Measurements from ENCODE around the gene LHB.
"Not testable (repeated sequence)": the region's sequence is repeated elsewhere in the genome, so short reads cannot be mapped to it uniquely, and the experiment has no call there.

The LHB gene

DNA sequence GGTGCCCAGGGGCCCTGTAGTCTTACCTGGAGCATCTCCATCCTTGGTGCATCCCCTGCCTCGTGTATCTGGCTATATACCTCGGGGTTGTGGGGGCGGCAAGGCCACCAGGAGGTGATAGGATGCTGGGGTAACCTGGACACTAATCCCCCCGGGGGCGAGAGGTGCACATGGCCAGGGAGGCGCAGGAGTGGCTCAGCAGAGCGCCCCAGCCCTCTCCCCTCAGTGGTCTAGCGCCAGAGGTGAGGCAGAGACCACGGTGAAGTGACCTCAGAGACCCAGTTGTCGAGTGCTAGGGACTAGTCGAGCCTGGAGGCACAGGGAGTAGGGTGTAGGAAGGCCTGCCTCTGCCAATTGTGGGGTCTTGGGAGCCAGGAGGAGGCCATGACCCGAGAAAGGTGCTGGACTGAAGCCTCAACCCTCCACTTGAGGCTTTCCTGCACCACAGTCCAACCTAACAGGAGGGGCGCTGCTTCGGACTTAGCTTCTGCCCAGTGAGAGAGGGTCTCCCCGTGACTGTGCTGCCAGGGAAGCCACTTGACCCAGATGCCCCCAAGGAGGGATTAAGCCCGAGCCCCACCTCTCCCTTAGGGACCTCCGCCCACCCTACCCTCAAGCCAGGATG lies at the start of gene LHB:
Gene LHB, minus strand, starts transcription at position 51 of the 625 bp plus-strand sequence. Its CDS starts 10 bp downstream, at position 41.
- no peak for DNase-seq (ENCODE audit: low read depth)

DNA sequence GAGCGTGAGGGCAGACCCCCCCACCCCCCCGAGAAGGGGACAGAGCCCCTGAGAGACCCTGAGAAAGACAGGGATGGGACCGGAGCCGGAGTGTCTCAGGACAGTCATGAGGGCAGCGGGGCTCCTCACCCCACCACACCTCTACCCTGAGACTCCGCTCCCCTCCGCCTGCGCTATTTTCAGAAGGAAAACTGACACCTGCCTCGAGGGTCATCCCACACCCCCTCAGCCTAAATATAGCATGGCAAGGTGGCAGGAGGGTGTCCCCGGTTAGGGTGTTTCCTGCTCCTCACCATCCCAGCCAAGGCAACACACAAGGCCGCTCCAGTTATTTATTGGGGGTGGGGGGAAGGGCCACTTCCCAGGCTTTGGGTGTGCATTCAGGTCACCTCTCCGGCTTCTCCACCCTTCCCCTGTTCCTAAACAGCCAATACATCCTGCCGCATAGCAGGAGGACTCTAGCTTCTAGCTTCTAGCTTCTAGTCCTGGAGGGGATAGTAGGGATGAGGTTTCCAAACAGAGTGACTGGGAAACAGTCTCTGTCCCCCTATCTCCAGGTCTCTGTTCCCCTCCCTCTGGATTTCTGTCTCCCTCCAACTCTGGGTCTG lies 49.1 kb upstream of the LHB start:
- DNase-seq (ENCODE audit: low read depth) = no peak

DNA sequence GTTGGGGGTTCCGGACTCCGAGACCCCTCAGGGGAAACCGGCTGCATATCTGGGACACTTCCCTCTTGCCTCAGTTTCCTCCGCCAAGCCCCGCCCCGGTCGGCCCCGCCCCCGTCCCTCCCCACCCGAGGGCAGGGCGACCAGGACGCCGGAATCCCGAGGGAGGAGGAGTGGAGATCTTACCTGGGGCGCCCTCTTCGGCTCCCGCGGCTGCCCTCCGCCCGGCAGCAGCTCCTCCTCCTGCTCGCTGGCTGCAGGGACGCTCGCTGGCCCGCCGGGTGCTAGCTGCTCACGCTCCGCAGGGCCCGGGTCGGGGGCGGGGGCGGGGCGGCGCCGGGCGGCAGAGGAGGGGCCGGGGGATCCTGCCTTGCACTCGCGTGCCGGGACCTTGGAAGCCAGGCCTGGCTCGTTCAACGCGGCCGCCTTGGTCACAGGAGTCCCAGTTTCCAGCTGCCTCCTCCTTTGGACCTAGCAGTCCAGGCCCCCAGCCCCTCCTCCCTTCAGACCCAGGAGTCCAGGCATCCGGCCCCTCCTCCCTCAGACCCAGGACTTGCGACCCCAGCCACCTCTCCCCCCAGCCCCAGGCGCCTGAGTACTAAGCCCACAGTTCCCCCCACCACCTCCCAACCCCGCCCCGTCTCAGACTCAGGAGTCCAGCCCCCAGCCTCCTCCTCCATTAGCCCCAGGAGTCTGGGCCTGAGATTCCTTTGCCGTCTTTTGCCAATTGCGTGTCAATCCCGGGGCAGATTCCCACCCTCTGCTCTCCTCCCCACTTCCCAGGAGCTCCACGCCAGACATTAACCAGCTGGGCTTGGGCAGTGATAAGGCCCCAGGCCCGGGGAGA lies 48.1 kb upstream of the LHB start, which contains the start of gene NTF4:
Gene NTF4, minus strand, starts transcription at position 51 of the 844 bp plus-strand sequence. CDS start 2,821 bp downstream, outside the sequence.
- DNase-seq (ENCODE audit: low read depth) = no peak

DNA sequence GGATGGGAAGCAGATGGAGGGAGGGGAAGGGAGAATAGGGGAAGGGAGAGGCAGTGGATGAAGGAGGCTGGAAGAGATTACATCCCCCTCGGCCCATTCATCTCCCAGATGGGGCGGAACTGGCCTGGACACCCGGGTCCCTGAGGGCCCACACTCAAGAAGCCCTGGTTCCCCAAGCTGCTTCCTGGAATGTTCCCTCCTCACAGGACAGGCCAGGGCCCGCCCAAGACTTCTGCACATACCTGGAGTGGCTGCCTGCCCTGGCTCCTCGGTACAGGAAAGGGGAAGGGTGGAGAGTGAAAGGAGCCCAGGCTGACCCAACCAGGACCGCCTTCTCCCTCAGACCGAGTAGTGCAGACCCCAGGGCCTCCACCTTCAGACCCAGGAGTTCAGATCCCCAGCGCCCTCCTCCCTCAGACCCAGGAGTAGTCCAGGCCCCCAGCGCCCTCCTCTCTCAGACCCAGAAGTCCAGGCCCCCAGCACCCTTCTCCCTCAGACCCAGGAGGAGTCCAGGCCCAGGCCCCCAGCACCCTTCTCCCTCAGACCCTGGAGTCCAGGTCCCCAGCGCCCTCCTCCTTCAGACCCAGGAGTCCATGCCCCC lies 47.2 kb upstream of the LHB start:
- no peak for DNase-seq (ENCODE audit: low read depth)

DNA sequence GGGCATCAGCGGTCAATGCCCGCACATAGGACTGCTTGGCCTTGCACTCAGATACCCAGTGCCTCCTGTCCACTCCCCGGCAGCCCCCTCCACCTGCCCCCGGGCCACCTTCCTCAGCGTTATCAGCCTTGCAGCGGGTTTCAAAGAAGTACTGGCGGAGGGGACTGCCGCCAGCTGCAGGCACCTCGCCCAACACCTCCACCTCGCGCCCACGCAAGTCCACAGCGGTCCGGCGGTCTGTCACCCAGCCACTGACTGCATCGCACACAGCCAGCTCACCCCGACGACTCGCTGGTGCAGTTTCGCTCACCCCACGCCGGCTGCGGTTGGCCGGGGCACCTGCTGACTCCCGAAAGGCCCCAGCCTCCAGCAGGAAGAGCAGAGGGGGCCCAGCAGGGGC lies 44.6 kb upstream of the LHB start:
- DNase-seq (ENCODE audit: low read depth) = no peak

DNA sequence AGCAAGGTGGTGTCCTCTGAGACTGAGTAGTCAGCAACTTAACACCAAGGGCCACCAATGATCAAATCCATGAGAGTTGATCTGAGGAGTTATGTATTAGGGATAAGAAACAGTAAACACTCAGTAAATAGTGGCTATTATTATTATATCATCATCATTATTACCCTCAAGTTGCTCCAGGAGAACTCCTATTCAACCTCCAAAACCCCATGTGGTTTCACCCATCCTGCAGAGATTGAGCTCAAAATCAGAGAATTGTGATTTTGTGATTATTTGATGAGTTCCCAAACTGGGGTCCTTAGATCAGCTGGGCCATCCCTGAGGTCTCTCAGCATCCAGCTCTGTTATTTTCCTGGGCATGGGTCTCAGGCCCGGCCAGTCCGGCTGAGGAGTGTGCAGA lies 44.1 kb upstream of the LHB start:
- DNase-seq (ENCODE audit: low read depth) = no peak

DNA sequence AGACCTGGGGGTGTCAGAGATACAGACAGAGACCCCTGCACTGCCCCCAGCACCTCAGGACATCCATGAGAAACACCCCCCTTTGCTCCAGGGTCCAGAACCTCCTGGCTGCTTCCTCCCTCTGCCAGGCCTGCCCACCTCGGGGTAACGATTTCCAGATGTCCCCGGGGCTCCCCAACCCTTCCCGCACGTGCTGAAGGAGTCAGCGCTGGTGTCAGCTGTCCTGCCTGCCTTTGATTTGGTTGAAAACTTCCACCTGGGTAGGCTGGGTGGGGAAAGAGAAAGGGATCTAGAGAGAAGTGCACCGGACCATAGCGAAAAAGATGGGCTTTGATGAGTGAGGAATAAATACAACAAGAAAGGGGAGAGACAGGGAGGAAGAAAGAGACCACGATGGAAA lies 42.2 kb upstream of the LHB start:
- DNase-seq (ENCODE audit: low read depth) = no peak

DNA sequence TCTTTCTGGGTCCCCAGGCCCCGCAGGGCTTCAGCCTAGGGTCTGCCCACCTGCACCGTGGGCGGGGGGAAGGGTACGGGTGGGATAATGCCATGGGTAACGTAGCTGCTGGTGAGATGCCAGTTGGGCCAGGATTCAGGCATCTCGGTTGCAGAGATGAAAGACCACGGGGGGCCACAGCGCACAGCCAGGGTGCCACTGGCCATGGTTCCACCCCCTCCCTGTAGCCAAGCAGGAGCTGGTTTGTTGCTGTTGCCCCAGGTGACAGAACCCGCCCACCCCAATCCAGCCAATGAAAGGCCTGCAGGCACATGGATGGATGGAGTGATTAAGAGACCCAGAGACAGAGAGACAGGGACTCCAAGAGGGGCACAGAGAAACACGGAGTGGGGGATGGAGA lies 41.7 kb upstream of the LHB start:
- DNase-seq (ENCODE audit: low read depth) = no peak

DNA sequence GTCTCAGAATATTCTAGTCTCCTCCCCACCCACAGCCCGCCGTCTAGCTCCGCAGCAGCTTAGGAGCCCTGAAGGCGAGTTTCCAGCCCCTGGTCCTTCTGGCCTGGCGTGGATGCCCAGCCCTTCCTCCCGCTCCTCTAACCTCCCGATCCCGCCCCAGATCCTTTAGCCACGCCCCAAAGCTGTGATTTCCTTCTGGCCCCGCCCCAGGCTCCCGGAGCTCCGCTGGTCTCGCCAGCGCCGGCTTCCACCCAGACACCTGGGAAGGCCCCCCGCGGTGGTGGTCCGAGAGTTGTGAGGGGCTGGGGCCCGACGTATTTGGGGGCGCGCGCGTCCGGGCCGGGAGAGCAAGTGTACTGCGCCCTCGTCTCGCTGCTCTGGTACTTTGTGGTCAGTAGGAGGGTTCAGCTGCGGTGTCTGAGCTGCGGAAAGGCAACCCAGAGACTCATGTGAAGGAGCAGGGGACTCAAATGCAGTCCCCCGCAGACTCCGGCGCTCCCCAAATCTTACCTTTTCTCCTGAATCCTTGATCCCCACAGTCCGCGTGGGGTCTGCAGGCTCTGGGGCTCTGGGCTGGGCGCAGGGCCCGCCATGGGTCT lies 40.8 kb upstream of the LHB start, which contains the start of gene CGB7:
Gene CGB7, minus strand, starts transcription at position 114 of the 599 bp plus-strand sequence. CDS start 2,374 bp downstream, outside the sequence.
- no peak for DNase-seq (ENCODE audit: low read depth)

DNA sequence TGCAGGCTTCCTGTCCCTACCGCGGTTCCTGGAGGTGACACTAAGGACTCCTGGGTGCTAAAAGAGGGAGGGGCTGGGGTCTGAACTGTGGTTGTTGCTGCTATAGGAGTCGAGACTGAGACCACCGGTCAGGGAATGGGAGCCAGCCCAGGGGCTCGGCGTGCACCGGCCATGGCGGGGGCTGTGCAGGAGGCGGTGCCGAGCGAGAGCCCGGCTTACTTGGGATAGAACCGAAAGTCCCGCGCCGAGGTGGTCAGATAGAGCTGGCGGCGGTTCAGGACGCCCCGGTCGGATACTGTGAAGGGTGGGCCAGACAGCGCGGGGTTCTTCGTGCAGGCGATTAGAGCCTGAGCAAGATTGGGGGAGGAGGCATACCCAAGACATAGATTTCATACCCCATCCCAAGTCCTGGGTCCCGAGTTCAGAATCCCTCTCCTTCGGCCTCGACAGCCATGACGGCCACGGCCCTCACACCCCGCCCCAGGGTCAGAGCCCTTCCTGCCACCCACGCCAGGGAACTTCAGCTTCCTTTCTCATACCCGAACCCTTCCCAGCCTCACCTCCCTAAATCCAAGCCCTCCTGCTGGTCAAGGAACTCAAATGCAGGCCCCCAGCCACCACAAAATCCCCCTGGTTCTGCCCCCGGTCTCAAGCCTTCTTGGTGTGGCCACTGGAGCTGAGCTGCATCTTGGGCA lies 40.2 kb upstream of the LHB start:
- DNase-seq (ENCODE audit: low read depth) = not testable (repeated sequence)

DNA sequence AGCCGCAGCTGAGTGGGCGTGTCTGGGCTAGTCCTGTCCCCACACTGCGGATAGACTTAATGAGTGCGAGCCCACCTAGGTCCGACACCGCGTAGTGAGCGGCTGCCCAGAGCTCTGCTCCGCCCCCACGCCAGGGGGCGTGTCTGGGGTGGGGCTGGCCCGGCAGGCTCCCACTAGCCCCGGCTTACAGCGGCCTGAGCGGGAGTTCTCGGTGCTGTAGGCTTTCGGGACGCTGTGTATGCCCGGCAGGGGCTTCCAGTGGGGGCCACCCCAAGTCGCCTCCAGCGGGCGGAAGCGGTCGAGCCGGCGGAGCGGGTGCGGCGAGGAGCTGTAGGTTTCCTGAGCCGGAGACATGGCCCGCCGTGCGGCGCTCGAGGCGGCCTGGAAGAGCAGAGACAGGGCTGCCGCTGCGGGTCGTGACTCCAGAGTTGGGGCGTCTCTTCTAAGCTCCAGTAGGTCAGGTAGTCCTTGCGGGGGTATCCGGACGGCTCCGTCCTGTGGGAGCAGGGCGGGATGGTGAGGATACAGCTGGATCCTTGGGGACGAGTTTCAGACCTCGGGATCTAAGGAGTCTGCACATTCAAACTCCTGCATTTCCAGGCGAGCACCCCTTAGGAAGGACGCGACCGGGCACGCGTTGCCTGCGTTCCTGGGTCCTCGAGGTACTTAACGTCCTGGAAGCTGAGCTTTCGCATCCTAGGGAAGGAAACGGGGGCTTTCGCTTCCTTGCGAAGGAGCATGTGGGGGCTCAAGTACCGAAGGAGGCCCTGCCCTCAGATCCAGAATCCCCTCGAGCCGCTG lies 39.4 kb upstream of the LHB start:
- no peak for DNase-seq (ENCODE audit: low read depth)

DNA sequence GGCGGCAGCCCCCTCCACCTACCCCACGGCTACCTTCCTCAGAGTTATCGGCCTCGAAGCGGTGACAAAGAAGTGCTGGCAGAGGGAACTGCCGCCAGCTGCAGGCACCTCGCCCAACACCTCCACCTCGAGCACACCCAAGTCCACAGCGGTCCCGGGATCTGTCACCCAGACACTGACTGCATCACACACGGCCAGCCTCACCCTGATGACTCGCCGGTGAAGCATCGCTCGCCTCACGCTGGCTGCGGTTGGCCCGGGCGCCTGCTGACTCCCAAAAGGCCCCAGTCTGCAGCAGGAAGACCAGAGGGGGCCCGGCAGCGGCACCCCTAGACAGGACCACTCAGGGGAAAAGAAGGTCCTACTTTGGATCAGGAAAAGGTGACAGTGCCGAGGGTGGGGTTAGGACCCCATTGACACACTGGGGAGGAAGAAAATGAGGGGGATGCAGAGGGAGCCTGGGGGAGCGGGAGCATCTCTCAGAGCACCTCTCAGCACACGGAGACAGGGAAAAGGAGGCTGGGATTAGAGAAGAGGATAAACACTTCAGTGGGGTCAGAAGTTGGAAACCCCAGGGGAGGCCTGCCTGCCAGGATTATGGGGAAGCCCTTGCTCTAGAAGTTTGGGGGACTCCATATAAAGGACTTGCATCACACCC lies 33.6 kb upstream of the LHB start:
- not testable (repeated sequence) for DNase-seq (ENCODE audit: low read depth)

DNA sequence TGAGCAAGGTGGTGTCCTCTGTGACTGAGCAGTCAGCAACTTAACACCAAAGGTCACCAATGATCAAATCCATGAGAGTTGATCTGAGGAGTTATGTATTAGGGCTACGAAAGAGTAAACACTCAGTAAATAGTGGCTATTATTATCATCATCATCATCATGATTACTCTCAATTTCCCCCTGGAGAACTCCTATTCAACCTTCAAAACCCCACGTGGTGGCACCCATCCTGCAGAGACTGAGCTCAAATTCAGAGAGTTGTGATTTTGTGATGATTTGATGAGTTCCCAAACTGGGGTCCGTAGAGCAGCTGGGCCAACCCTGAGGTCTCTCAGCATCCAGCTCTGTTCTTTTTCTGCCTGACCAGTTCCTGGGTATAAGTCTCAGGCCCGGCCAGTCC lies 32.9 kb upstream of the LHB start:
- not testable (repeated sequence) for DNase-seq (ENCODE audit: low read depth)

DNA sequence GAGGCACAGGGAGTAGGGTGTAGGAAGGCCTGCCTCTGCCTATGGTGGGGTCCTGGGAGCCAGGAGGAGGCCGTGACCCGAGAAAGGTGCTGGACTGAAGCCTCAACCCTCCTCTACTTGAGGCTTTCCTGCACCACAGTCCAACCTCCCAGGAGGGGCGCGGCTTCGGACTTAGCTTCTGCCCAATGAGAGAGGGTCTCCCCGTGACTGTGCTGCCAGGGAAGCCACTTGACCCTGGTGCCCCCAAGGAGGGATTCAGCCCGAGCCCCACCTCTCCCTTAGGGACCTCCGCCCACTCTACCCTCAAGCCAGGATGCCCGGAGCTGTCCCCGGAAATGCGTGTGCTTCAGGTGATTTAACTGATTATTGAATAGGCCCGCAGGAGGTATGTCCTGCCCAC lies 32.1 kb upstream of the LHB start, which contains the start of gene CGB8:
Gene CGB8, minus strand, starts transcription at position 101 of the 400 bp plus-strand sequence. CDS start 372 bp downstream, outside the sequence.
- DNase-seq (ENCODE audit: low read depth) = not testable (repeated sequence)

DNA sequence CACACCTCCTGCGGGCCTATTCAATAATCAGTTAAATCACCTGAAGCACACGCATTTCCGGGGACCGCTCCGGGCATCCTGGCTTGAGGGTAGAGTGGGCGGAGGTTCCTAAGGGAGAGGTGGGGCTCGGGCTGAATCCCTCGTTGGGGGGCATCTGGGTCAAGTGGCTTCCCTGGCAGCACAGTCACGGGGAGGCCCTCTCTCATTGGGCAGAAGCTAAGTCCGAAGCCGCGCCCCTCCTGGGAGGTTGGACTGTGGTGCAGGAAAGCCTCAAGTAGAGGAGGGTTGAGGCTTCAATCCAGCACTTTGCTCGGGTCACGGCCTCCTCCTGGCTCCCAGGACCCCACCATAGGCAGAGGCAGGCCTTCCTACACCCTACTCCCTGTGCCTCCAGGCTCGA lies 26.7 kb upstream of the LHB start, which contains the start of gene CGB5:
Gene CGB5, plus strand, starts transcription at position 301 of the 400 bp plus-strand sequence. CDS start 362 bp downstream, outside the sequence.
- DNase-seq (ENCODE audit: low read depth) = not testable (repeated sequence)

DNA sequence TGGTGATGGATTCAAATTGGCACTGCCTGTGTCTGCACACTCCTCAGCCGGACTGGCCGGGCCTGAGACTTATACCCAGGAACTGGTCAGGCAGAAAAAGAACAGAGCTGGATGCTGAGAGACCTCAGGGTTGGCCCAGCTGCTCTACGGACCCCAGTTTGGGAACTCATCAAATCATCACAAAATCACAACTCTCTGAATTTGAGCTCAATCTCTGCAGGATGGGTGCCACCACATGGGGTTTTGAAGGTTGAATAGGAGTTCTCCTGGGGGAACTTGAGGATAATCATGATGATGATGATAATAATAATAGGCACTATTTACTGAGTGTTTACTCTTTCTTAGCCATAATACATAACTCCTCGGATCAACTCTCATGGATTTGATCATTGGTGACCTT lies 25.8 kb upstream of the LHB start:
- not testable (repeated sequence) for DNase-seq (ENCODE audit: low read depth)

DNA sequence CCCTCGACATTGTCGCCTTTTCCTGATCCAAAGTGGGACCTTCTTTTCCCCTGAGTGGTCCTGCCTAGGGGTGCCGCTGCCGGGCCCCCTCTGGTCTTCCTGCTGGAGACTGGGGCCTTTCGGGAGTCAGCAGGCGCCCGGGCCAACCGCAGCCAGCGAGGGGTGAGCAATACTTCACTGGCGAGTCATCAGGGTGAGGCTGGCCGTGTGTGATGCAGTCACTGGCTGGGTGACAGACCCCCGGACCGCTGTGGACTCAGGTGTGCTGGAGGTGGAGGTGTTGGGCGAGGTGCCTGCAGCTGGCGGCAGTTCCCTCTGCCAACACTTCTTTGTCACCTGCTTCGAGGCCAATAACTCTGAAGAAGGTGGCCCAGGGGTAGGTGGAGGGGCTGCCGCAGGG lies 25.3 kb upstream of the LHB start:
- DNase-seq (ENCODE audit: low read depth) = no peak

DNA sequence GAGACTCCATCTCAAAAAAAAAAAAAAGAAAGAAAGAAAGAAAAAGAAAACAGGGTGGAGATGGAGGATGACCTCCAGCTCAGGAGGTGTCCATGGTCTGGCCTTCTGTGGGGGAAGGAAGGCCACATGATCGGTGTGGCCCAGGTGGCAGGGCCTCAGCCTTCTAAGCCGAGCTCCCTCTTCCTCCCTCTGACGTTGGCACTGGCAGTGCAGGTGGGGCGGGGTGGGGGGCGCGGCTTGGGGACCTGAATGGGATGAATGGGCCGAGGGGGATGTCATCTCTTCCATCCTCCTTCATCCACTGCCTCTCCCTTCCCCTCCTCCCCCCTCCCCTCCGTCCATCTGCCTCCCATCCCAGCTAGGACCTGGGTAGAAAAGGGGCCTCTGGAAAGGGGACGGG lies 22.8 kb upstream of the LHB start:
- not testable (repeated sequence) for DNase-seq (ENCODE audit: low read depth)

DNA sequence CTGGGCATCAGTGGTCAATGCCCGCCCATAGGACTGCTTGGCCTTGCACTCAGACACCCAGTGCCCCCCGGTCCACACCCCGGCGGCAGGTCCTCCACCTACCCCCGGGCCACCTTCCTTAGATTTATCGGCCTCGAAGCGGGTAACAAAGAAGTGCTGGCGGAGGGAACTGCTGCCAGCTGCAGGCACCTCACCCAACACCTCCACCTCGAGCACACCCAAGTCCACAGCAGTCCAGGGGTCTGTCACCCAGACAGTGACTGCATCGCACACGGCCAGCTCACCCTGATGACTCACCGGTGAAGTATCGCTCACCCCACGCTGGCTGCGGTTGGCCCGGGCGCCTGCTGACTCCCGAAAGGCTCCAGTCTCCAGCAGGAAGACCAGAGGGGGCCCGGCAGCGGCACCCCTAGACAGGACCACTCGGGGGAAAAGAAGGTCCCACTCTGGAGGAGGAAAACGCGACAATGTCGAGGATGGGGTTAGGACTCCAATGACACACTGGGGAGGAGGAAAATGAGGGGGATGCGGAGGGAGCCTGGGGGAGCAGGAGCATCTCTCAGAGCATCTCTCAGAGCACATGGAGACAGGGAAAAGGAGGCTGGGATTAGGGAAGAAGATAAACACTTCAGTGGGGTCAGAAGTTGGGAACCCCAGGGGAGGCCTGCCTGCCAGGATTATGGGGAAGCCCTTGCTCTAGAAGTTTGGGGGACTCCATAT lies 21.8 kb upstream of the LHB start:
- DNase-seq (ENCODE audit: low read depth) = not testable (repeated sequence)
